B cell (primary cell): ENCODE data around the gene RELB. TPM values are rescaled to one million over a fixed set of nuclear protein-coding genes. Genes with fewer than 3 reads are reported as not detected.
A peak's percentile ranks its signal among the peaks of the same experiment; 100 is the strongest.

ENCODE experiments used
- ATAC-seq: fragments of 200-7000 bp; cut with Tn5 transposase; one replicate; pipeline ENCODE4 v1.10.0; 2021; ENCODE audit warnings: low read depth, mild to moderate bottlenecking, moderate number of reproducible peaks, moderate library complexity
- CTCF ChIA-PET: fragments of 350-600 bp; sonication (Branson Sonifier 250); formaldehyde crosslinking; loops from one replicate; lab custom pipeline; 2021; ENCODE audit warnings: antibody characterized with exemption, inconsistent platforms; lab: Charles Lee
- POLR2A ChIA-PET: fragments of 350-600 bp; sonication (Branson Sonifier 250); formaldehyde crosslinking; loops from one replicate; lab custom pipeline; 2021; ENCODE audit warnings: antibody characterized with exemption; lab: Charles Lee
- DNase-seq: peaks from one replicate; pipeline ENCODE4 v3.0.0; 2013
- H2AFZ ChIP-seq: 2 replicates; pipeline ENCODE4 v1.6.1; 2012; ENCODE audit warnings: mild to moderate bottlenecking, low read depth, low read length; ENCODE audit not compliant: insufficient read depth, poor library complexity, severe bottlenecking
- H3K27ac ChIP-seq, 2 donors: 1 replicate in 1 of 2; 2 replicates in 1 of 2; pipeline ENCODE4 v1.5.1; 2012 to 2013; ENCODE audit warnings: low read length in 2 of 2, mild to moderate bottlenecking in 2 of 2, moderate library complexity in 1 of 2
- H3K27me3 ChIP-seq, 4 experiments: fragments of 200-600 bp in 1 of 4; sonication (generic) in 1 of 4; replicated peaks in 1 of 4; 1 replicate in 2 of 4; 2 replicates in 2 of 4; pipeline versions ENCODE4 v1.6.1 to v1.7.0; 2013 to 2016; ENCODE audit warnings: low read length in 3 of 4, mild to moderate bottlenecking in 2 of 4, mixed read lengths in 1 of 4, moderate library complexity in 1 of 4; ENCODE audit not compliant: insufficient read depth in 4 of 4, control insufficient read depth in 3 of 4; ENCODE audit errors: control extremely low read depth in 1 of 4
- H3K36me3 ChIP-seq, 2 experiments: replicated peaks in 1 of 2; 1 replicate in 1 of 2; 2 replicates in 1 of 2; pipeline versions ENCODE4 v1.6.1 to v1.7.1; 2013; ENCODE audit warnings: low read length in 1 of 2; ENCODE audit not compliant: insufficient read depth in 2 of 2, control insufficient read depth in 1 of 2; ENCODE audit errors: control extremely low read depth in 1 of 2, extremely low read depth in 1 of 2
- H3K4me1 ChIP-seq, 2 donors: fragments of 200-600 bp in 1 of 2; sonication (generic) in 1 of 2; 1 replicate in 1 of 2; 2 replicates in 1 of 2; pipeline versions ENCODE4 v1.5.1 to v1.6.1; 2013 to 2017; ENCODE audit warnings: low read length in 2 of 2; ENCODE audit not compliant: control insufficient read depth in 2 of 2, insufficient read depth in 2 of 2
- H3K4me2 ChIP-seq: replicated peaks from 2 replicates; pipeline ENCODE3; 2012; ENCODE audit warnings: mild to moderate bottlenecking, low read depth, low read length; ENCODE audit not compliant: poor library complexity, severe bottlenecking
- H3K4me3 ChIP-seq, 5 experiments: fragments of 200-600 bp in 1 of 5; sonication (generic) in 1 of 5; 1 replicate in 3 of 5; 2 replicates in 2 of 5; pipeline versions ENCODE4 v1.5.1 to v1.7.0; 2011 to 2016; ENCODE audit warnings: low read length in 4 of 5, mild to moderate bottlenecking in 4 of 5, low read depth in 2 of 5, control low read depth in 1 of 5, moderate library complexity in 1 of 5; ENCODE audit not compliant: insufficient read depth in 1 of 5; ENCODE audit errors: control extremely low read depth in 1 of 5, extremely low read depth in 1 of 5
- H3K79me2 ChIP-seq: fragments of 200-600 bp; sonication (generic); one replicate; pipeline ENCODE4 v1.6.0; 2016; ENCODE audit warnings: low read length; ENCODE audit not compliant: control insufficient read depth, insufficient read depth
- H3K9ac ChIP-seq: fragments of 200-600 bp; sonication (generic); 2 replicates; pipeline ENCODE4 v1.6.1; 2017; ENCODE audit warnings: mild to moderate bottlenecking, low read length, moderate library complexity
- H3K9me3 ChIP-seq, 3 donors: one replicate each; pipeline versions ENCODE4 v1.6.1 to v1.7.1; 2013; ENCODE audit warnings: low read length in 2 of 3; ENCODE audit not compliant: control insufficient read depth in 2 of 3, insufficient read depth in 1 of 3; ENCODE audit errors: control extremely low read depth in 1 of 3
- H4K20me1 ChIP-seq: 2 replicates; pipeline ENCODE4 v1.6.0; 2012; ENCODE audit warnings: mild to moderate bottlenecking, low read length; ENCODE audit not compliant: insufficient read depth, control insufficient read depth, poor library complexity, severe bottlenecking
- H3K27ac Mint-ChIP-seq: one replicate; pipeline ENCODE4 v1.8.0; 2021; ENCODE audit warnings: mixed read lengths
- H3K27me3 Mint-ChIP-seq: one replicate; pipeline ENCODE4 v1.8.0; 2021; ENCODE audit warnings: mixed read lengths
- H3K4me1 Mint-ChIP-seq: one replicate; pipeline ENCODE4 v1.8.0; 2021; ENCODE audit warnings: mixed read lengths
- H3K4me3 Mint-ChIP-seq: one replicate; pipeline ENCODE4 v1.8.0; 2021; ENCODE audit warnings: mixed read lengths
- H3K9me3 Mint-ChIP-seq: one replicate; pipeline ENCODE4 v1.8.0; 2022; ENCODE audit warnings: mixed read lengths; ENCODE audit not compliant: insufficient read depth
- EZH2 ChIP-seq: IDR thresholded peaks from 2 replicates; pipeline ENCODE4 v1.6.1; 2012; ENCODE audit warnings: borderline replicate concordance, low read depth, mild to moderate bottlenecking, moderate library complexity, low read length; ENCODE audit not compliant: insufficient read depth, poor library complexity, severe bottlenecking
- WGBS: methylation state at CpG from one replicate; pipeline ENCODE4 v1.1.5; 2013; ENCODE audit warnings: missing lambda C conversion rate; ENCODE audit not compliant: insufficient coverage; 5-methylcytosine and 5-hydroxymethylcytosine counted together
- intact Hi-C: fragments of 100-400 bp; cut with micrococcal nuclease; formaldehyde crosslinking; loops from one replicate; pipeline ENCODE4 v1.10.0; 2022
- polyA plus RNA-seq: library from polyadenylated mRNA; depleted of rRNA; stranded (reverse); fragments of >200 nt; gene quantifications from 2 replicates; pipeline ENCODE4 v1.2.3, GENCODE V29; 2012
- total RNA-seq, 2 donors: library from RNA; stranded (reverse); fragments of 120-200 nt in 1 of 2; gene quantifications; 1 replicate in 1 of 2; 2 replicates in 1 of 2; pipeline versions ENCODE4 v1.2.3 to v1.2.4, GENCODE V29; 2013 to 2022
- TF ChIP-seq, protein P1 (sequence below): fragments of 200-600 bp; IDR thresholded peaks from one replicate; pipeline ENCODE4 v1.8.0; 2022; ENCODE audit warnings: antibody characterized with exemption, mild to moderate bottlenecking

The RELB gene
- total and polyA plus RNA-seq, 2 donors (not counting 1 experiment from before 2014, with no cell fraction given), result 63.8 to 106 TPM

DNA sequence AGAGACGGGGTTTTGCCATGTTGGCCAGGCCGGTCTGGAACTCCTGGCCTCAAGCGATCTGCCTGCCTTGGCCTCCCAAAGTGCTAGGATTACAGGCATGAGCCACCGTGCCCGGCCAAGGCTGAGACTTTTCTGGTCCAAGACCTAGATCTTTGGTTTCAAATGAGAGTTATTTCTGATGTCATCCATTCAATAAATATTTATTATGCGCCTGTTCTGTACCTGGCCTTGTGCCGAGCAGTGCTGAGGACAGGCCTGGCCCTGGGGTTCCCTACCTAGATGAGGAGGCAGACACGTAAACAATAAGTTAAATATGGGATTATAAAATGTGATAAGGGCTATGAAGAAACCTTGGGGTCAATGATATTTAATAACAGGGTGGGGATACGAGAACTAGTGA, 4.5 kb downstream of the RELB start:
- POLR2A ChIA-PET, result no interaction called here
- Histone ChIP-seq H3K79me2 (peaks cover 65% of the 10 kb centered on the region), H3K9me3 (no peaks in the 10 kb centered on the region), H3K4me2 (no peak overlapping the region), H3K27ac (no peak overlapping the region), H4K20me1 (peaks cover 58% of the 10 kb centered on the region), H3K9ac (no peak overlapping the region), H3K36me3 (peaks cover 3 to 40% of the 10 kb centered on the region in 2 experiments), H2AFZ (no peak overlapping the region), H3K4me3 (no peak overlapping the region), H3K4me1 (peaks cover 15 to 20% of the 10 kb centered on the region in 2 donors), H3K27me3 (no peaks in the 10 kb centered on the region)
- intact Hi-C loops, result no loop called here
- no peaks in the 10 kb centered on the region for H3K9me3 Mint-ChIP-seq
- CTCF ChIA-PET, result interaction anchor here (0.9 to 1.8 kb wide), 2 partner anchors 54 kb away, joined by 3 read pairs; no protein-coding TSS in a partner anchor
- DNase-seq (no peak), ATAC-seq (no peak)
- TF ChIP-seq, protein P1, sequence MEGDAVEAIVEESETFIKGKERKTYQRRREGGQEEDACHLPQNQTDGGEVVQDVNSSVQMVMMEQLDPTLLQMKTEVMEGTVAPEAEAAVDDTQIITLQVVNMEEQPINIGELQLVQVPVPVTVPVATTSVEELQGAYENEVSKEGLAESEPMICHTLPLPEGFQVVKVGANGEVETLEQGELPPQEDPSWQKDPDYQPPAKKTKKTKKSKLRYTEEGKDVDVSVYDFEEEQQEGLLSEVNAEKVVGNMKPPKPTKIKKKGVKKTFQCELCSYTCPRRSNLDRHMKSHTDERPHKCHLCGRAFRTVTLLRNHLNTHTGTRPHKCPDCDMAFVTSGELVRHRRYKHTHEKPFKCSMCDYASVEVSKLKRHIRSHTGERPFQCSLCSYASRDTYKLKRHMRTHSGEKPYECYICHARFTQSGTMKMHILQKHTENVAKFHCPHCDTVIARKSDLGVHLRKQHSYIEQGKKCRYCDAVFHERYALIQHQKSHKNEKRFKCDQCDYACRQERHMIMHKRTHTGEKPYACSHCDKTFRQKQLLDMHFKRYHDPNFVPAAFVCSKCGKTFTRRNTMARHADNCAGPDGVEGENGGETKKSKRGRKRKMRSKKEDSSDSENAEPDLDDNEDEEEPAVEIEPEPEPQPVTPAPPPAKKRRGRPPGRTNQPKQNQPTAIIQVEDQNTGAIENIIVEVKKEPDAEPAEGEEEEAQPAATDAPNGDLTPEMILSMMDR, result no peak
- no peak for TF ChIP-seq EZH2
- H3K27ac Mint-ChIP-seq, result no peak overlapping the region
- no peaks in the 10 kb centered on the region for H3K27me3 Mint-ChIP-seq
- peaks cover 35% of the 10 kb centered on the region for H3K4me1 Mint-ChIP-seq
- H3K4me3 Mint-ChIP-seq, result no peak overlapping the region
- WGBS, result 96% methylated on average over 5 of the region's 9 CpGs

GRCh38 chr19:45008552-45008951, 7.3 kb downstream of the RELB start:
- Histone ChIP-seq H3K36me3 (peaks cover 1 to 50% of the 10 kb centered on the region in 2 experiments), H4K20me1 (peaks cover 45% of the 10 kb centered on the region), H3K4me2 (no peak overlapping the region), H3K9me3 (no peaks in the 10 kb centered on the region), H3K4me1 (peaks cover 4 to 8% of the 10 kb centered on the region in 2 donors), H3K4me3 (no peak overlapping the region), H3K9ac (no peak overlapping the region), H3K27ac (no peak overlapping the region), H3K27me3 (no peaks in the 10 kb centered on the region), H3K79me2 (peaks cover 51% of the 10 kb centered on the region), H2AFZ (no peak overlapping the region)
- no peaks in the 10 kb centered on the region for H3K27me3 Mint-ChIP-seq
- ATAC-seq (no peak), DNase-seq (no peak)
- intact Hi-C loops, result no loop called here
- peaks cover 21% of the 10 kb centered on the region for H3K4me1 Mint-ChIP-seq
- CTCF ChIA-PET, result no interaction called here
- no peak overlapping the region for H3K4me3 Mint-ChIP-seq
- peak overlapping the region; percentile 20 for H3K27ac Mint-ChIP-seq
- 95% methylated on average over 6 of the region's 10 CpGs for WGBS
- TF ChIP-seq, protein P1, result no peak
- no peak for TF ChIP-seq EZH2
- H3K9me3 Mint-ChIP-seq, result no peaks in the 10 kb centered on the region
- POLR2A ChIA-PET, result no interaction called here
